SJSA1 (cell line): ENCODE measurements around the gene STX18. TPM values are rescaled to one million over a fixed set of nuclear protein-coding genes. Genes with fewer than 3 reads are reported as not detected.
"Not testable (repeated sequence)": the region's sequence is repeated elsewhere in the genome, so short reads cannot be mapped to it uniquely, and the experiment has no call there.

Experiments
- DNase-seq, 2 experiments: peaks; one replicate each; pipeline ENCODE4 v3.0.0-alpha.2; 2015 to 2020; ENCODE audit warnings: low spot score in 2 of 2, low read depth in 1 of 2
- H3K27ac ChIP-seq: fragments of 250-450 bp; sonication (Bioruptor Pico); 2 replicates; pipeline ENCODE4 v1.5.1; 2020; ENCODE audit warnings: mild to moderate bottlenecking, moderate library complexity
- H3K27me3 ChIP-seq: fragments of 250-450 bp; sonication (Bioruptor Pico); replicated peaks from 2 replicates; pipeline ENCODE4 v1.5.1; 2020; ENCODE audit warnings: mild to moderate bottlenecking, moderate library complexity
- H3K36me3 ChIP-seq: fragments of 250-450 bp; sonication (Bioruptor Pico); 2 replicates; pipeline ENCODE4 v1.5.1; 2020; ENCODE audit warnings: mild to moderate bottlenecking
- H3K4me1 ChIP-seq: fragments of 250-450 bp; sonication (Bioruptor Pico); replicated peaks from 2 replicates; pipeline ENCODE4 v1.6.1; 2021; ENCODE audit warnings: mild to moderate bottlenecking
- H3K4me3 ChIP-seq: fragments of 250-450 bp; sonication (Bioruptor Pico); 2 replicates; pipeline ENCODE4 v1.5.1; 2020; ENCODE audit warnings: mild to moderate bottlenecking
- H3K9me3 ChIP-seq: fragments of 250-450 bp; sonication (Bioruptor Pico); replicated peaks from 2 replicates; pipeline ENCODE4 v1.5.1; 2020; ENCODE audit warnings: mild to moderate bottlenecking
- total RNA-seq: library from RNA; depleted of rRNA; stranded (reverse); fragments of >200 nt; shearing (Covaris generic); gene quantifications from 2 replicates; pipeline ENCODE4 v1.2.3, GENCODE V29; 2014

Gene STX18
- total RNA-seq, 1 experiment from 2014 or later: 42.5 TPM

DNA sequence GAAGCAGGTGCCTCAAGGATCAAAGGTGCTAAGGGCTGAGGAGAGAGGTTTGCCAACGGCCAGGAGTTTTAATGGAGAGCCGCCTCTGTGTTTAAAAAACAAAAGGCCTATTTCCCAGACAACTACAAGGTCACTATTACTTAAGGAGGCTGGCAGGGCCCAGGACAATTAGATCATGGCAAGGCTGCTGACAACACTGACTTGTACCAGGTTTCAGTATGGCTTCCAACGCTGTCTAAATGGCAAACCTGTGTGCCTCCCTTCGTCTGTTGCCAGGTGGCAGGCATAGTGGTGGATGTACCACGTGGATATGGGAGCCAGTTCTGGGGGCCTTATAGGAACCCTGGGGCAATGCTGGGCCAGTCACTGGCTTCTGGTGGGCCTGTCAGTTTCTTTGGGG, 114.0 kb downstream of the STX18 start:
- peaks cover 8% of the 10 kb centered on the region; the same call in 1 of the 2 replicates for H3K4me1 ChIP-seq
- H3K4me3 ChIP-seq: no peak overlapping the region
- DNase-seq: no peak
- no peak overlapping the region for H3K27ac ChIP-seq
- H3K9me3 ChIP-seq: no peaks in the 10 kb centered on the region
- H3K27me3 ChIP-seq: no peaks in the 10 kb centered on the region
- peaks cover 16% of the 10 kb centered on the region for H3K36me3 ChIP-seq

DNA sequence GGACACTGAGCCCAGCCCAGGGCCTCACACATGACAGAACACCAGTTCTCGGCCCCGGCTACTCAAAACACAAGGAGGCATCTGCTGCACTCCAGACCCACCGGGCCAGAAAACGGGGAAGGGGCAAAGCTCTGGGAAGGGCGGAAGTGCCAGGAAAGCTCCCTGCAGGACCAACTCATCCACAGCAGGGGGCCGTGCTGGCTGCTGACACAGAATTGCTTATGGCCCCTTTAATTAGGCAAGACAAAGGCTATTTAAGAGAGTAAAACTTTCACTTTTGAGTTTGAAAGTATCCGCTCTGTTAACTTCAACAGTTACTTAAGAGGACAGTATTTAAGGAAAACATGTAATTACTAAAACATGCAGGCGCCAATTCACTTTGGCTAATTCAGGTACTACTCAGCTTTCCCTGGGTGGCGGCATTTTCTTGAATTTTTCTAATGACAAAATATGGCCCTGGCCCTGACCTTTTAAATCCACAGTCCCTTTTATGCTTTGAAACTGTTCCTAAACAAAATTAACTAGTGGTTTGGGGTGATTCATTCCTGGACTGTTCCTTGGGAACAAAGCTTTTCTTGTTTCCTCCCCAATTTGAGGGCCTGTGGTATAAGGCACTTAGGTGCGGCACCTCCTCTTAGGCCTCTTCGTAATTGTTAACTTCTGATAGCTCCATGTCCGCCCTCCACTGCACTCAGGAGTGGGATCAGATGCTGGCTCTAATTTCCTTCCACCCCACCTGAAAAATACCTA, 114.6 kb downstream of the STX18 start:
- DNase-seq: peak in 1 of 2 experiments; percentile 40
- H3K36me3 ChIP-seq: peaks cover 16% of the 10 kb centered on the region
- H3K27me3 ChIP-seq: no peaks in the 10 kb centered on the region
- no peak overlapping the region for H3K4me3 ChIP-seq
- H3K9me3 ChIP-seq: no peaks in the 10 kb centered on the region
- H3K27ac ChIP-seq: no peak overlapping the region
- peaks cover 8% of the 10 kb centered on the region; the same call in 1 of the 2 replicates for H3K4me1 ChIP-seq

DNA sequence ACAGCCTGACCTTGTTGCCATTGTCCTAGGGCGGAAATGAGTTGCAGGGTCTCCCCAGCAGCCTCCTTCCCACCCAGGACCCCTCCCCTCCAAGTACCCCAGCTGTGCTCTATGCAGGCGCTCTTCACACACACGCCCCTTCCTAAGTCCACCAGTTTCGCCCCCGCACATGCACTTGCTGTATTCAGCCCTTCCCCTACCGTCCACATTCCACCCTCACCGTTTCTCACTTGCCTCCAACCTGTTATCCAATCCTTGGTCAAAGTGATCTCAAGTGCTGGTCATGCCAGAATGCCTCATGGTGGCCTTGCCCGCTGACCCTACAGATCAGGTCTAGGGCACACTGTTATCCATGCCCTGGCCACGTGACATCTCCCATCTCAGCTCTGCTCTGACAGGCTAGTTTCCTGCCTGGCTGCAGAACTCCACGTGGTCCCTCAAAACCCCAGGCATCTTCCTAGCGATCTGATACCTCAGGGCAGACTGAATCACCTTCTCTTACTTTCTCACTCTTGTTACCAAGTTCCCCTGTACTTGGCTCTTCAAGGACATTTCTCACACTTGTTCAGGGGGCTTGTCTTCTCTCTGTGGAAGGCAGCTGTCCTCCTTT, 115.2 kb downstream of the STX18 start:
- Histone ChIP-seq H3K27ac (no peak overlapping the region), H3K27me3 (no peaks in the 10 kb centered on the region), H3K9me3 (no peaks in the 10 kb centered on the region), H3K36me3 (peaks cover 21% of the 10 kb centered on the region), H3K4me3 (no peak overlapping the region), H3K4me1 (peaks cover 8% of the 10 kb centered on the region; the same call in 1 of the 2 replicates)
- peak in 1 of 2 experiments; percentile 32 for DNase-seq

DNA sequence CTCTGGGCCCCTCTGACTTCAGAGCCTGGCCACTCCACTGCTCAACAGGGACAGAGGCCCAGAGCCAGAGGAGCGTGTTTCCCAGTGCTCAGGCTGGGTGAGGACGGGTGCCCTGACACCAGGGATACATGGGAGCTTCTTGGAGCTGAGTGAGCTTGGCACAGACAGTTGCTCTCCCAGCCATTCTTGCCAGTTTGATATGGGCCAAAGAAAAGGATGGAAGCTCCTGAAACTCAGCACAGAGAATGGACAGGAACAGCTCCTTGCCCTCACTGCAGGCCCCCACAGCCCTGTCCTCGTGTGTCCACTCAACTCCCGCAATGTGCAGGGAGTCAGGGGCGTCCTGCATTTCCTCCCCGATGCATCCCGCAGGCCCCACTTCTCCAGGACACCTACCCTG, 116.2 kb downstream of the STX18 start:
- Histone ChIP-seq H3K4me3 (no peak overlapping the region), H3K4me1 (peaks cover 5% of the 10 kb centered on the region; the same call in 1 of the 2 replicates), H3K36me3 (peaks cover 26% of the 10 kb centered on the region), H3K27ac (no peak overlapping the region), H3K27me3 (no peaks in the 10 kb centered on the region), H3K9me3 (no peaks in the 10 kb centered on the region)
- no peak for DNase-seq

DNA sequence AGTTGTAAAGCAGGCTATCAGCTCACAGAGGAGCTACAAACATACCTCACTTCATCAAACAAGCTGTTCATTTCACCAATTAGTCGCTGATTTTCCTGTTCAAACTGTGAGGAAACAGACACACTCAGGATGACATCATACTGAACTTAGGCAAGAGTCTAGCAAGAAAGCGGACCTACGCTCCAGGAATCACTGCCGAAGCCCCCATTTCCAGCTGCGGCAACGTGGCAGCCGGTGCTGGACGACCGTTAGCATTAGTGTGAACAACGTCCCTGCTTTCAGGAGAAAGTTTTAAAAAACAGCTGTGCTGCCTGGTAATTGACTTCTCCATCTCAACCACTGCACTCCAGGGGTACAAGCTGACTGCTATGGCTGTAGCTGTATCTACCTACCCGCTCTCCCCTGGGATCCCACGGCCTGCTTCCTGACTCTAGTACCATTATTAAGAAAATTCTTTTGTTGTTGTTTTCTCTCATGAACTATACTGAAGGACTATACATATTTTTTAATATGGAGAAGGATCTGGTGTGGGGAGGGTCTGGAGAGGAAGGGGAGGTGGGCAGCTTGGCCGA, 116.6 kb downstream of the STX18 start:
- no peak overlapping the region for H3K27ac ChIP-seq
- peaks cover 31% of the 10 kb centered on the region for H3K36me3 ChIP-seq
- H3K4me3 ChIP-seq: no peak overlapping the region
- DNase-seq: no peak
- peaks cover under 1% of the 10 kb centered on the region; the same call in 1 of the 2 replicates for H3K4me1 ChIP-seq
- no peaks in the 10 kb centered on the region for H3K27me3 ChIP-seq
- no peaks in the 10 kb centered on the region for H3K9me3 ChIP-seq

DNA sequence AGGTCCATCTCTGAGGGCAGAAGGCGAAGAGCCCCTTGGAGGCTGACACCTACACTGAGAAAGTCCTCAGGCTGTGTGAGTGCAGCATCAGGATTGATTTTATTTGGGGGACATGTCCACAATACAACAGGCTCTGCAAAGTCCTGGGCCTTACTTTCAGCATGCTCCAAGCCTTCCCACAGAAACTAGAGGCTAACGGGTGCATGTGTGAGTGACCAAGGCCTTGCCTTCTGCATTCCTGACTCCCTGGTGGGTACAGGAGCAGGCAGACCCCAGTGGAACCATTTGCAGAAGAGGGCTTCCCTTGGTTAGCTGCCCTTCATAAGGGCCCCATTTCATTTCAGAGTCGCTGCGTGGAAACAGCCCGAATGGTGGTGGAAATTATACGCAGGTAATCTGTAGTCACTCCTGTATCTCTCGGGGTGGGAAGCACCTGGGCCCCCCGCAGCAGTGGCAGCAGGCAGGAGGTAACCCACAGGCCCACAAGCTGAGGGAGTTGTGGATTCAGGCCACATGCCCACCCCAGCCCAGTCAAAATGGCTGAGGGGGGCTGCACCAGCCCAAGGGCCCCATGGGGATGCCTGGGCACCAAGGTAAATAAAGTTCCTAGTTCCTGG, 117.2 kb downstream of the STX18 start:
- Histone ChIP-seq H3K36me3 (peaks cover 37% of the 10 kb centered on the region), H3K27ac (no peak overlapping the region), H3K4me3 (no peak overlapping the region), H3K9me3 (no peaks in the 10 kb centered on the region), H3K4me1 (no peaks in the 10 kb centered on the region; the same call in 1 of the 2 replicates), H3K27me3 (no peaks in the 10 kb centered on the region)
- DNase-seq: no peak

DNA sequence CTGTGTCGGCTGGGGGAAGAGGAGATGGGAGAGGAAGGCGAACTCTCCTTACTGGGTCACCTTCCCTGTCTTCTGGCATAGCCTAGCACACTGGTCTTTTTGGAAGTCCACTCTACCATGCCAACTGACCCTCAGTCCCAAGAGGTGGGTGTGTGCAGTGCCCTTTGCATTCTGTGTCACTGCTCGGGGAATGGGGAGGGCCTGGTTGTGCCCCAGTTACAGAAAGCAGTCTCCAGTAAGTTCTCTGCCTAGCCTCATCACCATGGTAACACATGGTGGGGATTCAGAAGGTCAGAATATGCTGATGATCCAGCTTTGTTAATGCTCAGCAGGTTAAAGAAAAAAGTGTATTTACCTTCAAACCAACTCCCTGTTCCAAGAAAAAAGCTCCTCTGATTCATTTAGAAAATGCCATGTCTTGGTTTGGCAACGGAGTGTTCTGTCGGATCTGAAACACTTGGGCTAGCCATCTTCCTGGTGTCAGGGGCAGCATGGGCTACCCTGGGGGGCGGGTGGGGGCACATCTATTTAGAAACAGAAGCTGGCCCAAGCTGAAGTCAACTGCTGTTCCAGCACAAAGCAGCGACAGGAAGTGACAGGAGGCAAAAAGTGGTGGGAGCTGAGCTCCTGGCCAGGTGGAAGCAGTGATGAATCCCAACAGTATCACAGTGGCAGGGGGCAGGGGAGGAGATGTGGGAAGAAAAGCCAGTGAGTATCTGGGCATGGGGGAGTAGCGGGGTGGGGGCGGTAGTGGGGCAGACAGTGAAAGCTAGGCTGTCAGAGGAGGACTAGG, 117.9 kb downstream of the STX18 start:
- Histone ChIP-seq H3K9me3 (no peaks in the 10 kb centered on the region), H3K4me3 (no peak overlapping the region), H3K36me3 (peaks cover 44% of the 10 kb centered on the region), H3K27me3 (no peaks in the 10 kb centered on the region), H3K27ac (no peak overlapping the region), H3K4me1 (no peaks in the 10 kb centered on the region; the same call in 1 of the 2 replicates)
- DNase-seq: peak in 1 of 2 experiments; percentile 25

DNA sequence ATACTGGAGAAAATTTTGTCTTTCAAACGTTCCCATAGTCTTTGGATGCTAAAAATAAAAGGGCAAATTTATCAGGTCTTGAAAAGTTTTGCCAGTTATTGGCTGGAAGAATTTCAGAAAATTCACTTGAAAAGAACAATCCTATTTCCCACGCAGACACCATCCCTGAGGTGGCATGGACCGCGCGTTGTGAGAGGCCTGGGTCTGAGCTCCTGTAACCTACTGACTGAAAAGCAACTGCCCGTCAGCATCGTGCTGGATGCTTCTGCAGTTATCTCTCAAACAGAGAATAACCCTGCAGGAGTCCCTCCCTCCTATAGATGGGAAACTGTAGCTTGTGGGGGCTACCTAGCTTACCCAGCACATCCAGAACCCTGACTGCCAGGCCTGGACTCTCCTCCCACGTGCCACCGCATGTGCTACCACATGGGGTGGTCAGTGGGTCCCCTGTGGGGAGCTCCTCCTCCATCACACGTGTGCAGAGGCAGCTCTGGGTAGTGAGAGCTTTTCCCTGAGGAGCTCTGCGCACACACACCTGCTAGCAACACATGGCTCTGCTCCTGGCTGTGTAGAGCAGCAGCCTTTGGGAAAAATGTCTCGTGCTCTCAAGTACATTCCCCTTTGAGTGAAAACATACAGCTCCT, 118.9 kb downstream of the STX18 start:
- Histone ChIP-seq H3K9me3 (no peaks in the 10 kb centered on the region), H3K4me3 (no peak overlapping the region), H3K36me3 (peaks cover 38% of the 10 kb centered on the region), H3K4me1 (no peaks in the 10 kb centered on the region; the same call in 1 of the 2 replicates), H3K27ac (no peak overlapping the region), H3K27me3 (no peaks in the 10 kb centered on the region)
- no peak for DNase-seq

DNA sequence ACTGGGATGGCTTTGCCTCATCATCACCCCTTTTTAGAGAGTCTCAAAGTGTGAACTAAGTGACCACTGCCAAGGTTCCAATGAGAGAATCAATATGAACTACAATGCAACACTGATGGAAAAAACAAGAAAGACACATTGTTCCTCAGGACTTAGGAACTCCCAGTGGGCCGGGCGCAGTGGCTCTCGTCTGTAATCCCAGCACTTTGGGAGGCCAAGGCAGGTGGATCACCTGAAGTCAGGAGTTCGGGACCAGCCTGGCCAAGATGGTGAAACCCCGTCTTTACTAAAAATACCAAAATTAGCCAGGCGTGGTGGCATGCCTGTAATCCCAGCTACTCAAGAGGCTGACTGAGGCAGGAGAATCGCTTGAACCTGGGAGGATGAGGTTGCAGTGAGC, 119.7 kb downstream of the STX18 start:
- H3K27me3 ChIP-seq, H3K9me3 ChIP-seq, H3K27ac ChIP-seq, H3K4me3 ChIP-seq, H3K4me1 ChIP-seq, DNase-seq: not testable (repeated sequence)
- peaks cover 38% of the 10 kb centered on the region for H3K36me3 ChIP-seq

DNA sequence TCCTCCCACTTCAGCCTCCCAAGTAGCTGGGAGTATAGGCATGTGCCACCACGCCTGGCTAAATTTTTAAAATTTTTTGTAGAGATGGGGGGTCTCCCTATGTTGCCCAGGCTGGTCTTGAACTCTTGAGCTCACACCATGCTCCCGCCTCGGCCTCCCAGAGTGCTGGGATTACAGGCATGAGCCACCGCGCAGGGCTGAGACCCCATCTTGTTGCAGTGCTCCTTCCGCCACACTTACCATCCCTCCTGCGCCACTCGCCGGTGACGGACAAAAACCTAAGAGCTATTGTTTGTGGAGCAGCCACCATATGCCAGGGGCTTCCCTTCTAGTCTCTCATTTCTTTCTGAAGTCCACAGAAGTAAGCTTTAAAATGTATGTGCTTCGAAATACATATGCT, 120.5 kb downstream of the STX18 start:
- H3K9me3 ChIP-seq: no peaks in the 10 kb centered on the region
- H3K4me3 ChIP-seq: no peak overlapping the region

DNA sequence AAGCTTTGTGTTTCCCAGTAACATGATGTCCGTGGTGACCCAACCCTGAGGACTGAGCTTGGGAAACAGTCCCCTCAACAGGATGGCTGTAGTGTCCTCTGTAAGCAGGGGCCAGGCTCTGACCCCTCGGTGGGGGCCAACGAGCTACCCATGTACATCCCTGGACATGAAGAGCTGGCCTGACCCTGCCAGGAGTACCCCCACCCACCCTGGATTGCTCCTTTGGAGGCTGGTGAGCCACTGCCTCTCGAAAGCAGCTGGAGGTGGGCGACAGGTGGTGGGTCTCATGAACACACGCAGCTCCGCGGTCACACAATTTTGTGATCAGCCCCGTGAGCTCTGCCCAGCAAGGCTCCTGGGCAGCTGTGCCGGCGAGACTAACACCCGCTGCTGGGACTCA, 121.4 kb downstream of the STX18 start:
- DNase-seq: peak in 1 of 2 experiments; percentile 43
- no peak overlapping the region for H3K27ac ChIP-seq
- H3K27me3 ChIP-seq: no peaks in the 10 kb centered on the region
- no peaks in the 10 kb centered on the region for H3K9me3 ChIP-seq
- H3K4me1 ChIP-seq: no peaks in the 10 kb centered on the region
- H3K36me3 ChIP-seq: peaks cover 38% of the 10 kb centered on the region
- H3K4me3 ChIP-seq: no peak overlapping the region

More for the DNA sequence above, 120.5 kb downstream of the STX18 start:
- H3K36me3 ChIP-seq: peaks cover 38% of the 10 kb centered on the region
- no peak overlapping the region for H3K27ac ChIP-seq
- no peaks in the 10 kb centered on the region for H3K4me1 ChIP-seq
- H3K27me3 ChIP-seq: no peaks in the 10 kb centered on the region
- DNase-seq: peak in 1 of 2 experiments; percentile 28

DNA sequence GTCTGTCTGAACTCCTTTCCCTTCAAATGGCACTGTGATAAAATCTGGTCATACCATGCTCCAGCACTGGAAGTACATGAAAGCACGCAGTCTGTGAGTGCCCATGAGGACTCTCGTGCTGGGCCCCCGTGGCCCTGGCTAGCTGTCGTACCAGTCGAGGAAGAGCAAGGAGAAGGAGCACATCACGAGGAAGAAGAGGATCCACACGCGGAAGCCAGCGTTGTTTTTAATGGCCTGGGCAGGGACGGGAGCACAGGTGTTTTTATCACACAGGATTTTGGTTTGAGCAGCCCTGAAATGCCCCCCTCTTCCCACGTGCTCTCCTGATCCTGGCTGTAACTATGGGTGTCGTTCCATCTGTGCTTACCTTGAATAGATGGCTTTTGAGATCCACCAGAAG, 122.0 kb downstream of the STX18 start:
- no peaks in the 10 kb centered on the region for H3K9me3 ChIP-seq
- H3K36me3 ChIP-seq: peaks cover 38% of the 10 kb centered on the region
- no peak overlapping the region for H3K4me3 ChIP-seq
- H3K27me3 ChIP-seq: no peaks in the 10 kb centered on the region
- peak in 1 of 2 experiments; percentile 26 for DNase-seq
- H3K4me1 ChIP-seq: no peaks in the 10 kb centered on the region
- no peak overlapping the region for H3K27ac ChIP-seq
